Mesothelial cell of epicardium (in vitro differentiated cells): Measurements from ENCODE around the gene RABGGTB. TPM values are rescaled to one million over a fixed set of nuclear protein-coding genes. Genes with fewer than 3 reads are reported as not detected.
"Not testable (repeated sequence)": the region's sequence is repeated elsewhere in the genome, so short reads cannot be mapped to it uniquely, and the experiment has no call there.

Experiments used
- DNase-seq, 2 experiments: peaks; one replicate each; pipeline ENCODE4 v3.0.0; 2021; ENCODE audit warnings: low spot score in 2 of 2; ENCODE audit not compliant: unreplicated experiment in 2 of 2
- H3K27ac Mint-ChIP-seq: 2 replicates; pipeline ENCODE4 v1.8.0; 2021; ENCODE audit warnings: mixed read lengths
- H3K27me3 Mint-ChIP-seq: 2 replicates; pipeline ENCODE4 v1.8.0; 2021; ENCODE audit warnings: low read depth, mixed read lengths
- H3K36me3 Mint-ChIP-seq: 2 replicates; pipeline ENCODE4 v1.8.0; 2021; ENCODE audit warnings: mixed read lengths
- H3K4me1 Mint-ChIP-seq: 2 replicates; pipeline ENCODE4 v1.8.0; 2021; ENCODE audit warnings: mixed read lengths
- H3K4me3 Mint-ChIP-seq: 2 replicates; pipeline ENCODE4 v1.8.0; 2021; ENCODE audit warnings: mild to moderate bottlenecking, moderate library complexity, mixed read lengths
- H3K9me3 Mint-ChIP-seq: 2 replicates; pipeline ENCODE4 v1.8.0; 2021; ENCODE audit warnings: mixed read lengths
- total RNA-seq: library from RNA; stranded (reverse); gene quantifications from 3 replicates; pipeline ENCODE4 v1.2.1, GENCODE V29; 2021
- TF ChIP-seq, protein P1 (sequence below): fragments of 200-600 bp; sonication (generic); IDR thresholded peaks from one replicate; pipeline ENCODE4 v1.5.0; 2021; ENCODE audit warnings: antibody characterized with exemption; ENCODE audit not compliant: unreplicated experiment

RABGGTB gene
- total RNA-seq, 1 donor from 2014 or later: 88.9 TPM

DNA sequence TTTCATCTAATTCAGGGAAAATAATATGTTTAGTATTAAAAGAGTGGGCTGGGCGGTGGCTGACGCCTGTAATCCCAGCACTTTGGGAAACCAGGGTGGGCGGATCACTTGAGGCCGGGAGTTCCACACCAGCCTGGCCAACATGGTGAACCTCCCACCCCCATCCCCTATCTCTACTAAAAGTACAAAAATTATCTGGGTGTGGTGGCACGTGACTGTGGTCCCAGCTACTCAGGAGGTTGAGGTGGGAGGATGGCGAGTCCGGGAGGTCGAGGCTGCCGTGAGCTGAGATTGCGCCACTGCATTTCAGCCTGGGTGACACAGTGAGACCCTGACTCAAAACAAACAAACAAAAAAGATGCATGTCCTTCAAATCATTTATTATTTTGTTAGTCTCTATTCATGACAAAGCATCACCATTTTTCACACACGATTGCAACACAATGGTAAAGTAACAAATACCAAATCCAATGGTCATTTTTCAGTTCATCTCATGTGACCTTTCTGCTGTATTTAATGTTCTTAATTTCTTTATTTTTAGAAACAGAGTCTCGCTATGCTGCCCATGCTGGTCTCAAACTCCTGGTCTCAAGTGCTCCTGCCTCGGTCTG lies 11.7 kb downstream of the RABGGTB start:
- Mint-ChIP-seq H3K4me1 (no peaks in the 10 kb centered on the region), H3K9me3 (no peaks in the 10 kb centered on the region), H3K27me3 (no peaks in the 10 kb centered on the region), H3K27ac (no peak overlapping the region), H3K36me3 (peaks cover 34% of the 10 kb centered on the region), H3K4me3 (no peak overlapping the region)
- TF ChIP-seq, protein P1, sequence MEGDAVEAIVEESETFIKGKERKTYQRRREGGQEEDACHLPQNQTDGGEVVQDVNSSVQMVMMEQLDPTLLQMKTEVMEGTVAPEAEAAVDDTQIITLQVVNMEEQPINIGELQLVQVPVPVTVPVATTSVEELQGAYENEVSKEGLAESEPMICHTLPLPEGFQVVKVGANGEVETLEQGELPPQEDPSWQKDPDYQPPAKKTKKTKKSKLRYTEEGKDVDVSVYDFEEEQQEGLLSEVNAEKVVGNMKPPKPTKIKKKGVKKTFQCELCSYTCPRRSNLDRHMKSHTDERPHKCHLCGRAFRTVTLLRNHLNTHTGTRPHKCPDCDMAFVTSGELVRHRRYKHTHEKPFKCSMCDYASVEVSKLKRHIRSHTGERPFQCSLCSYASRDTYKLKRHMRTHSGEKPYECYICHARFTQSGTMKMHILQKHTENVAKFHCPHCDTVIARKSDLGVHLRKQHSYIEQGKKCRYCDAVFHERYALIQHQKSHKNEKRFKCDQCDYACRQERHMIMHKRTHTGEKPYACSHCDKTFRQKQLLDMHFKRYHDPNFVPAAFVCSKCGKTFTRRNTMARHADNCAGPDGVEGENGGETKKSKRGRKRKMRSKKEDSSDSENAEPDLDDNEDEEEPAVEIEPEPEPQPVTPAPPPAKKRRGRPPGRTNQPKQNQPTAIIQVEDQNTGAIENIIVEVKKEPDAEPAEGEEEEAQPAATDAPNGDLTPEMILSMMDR: no peak
- no peak for DNase-seq

GRCh38 chr1:75801480-75801879 lies 15.4 kb downstream of the RABGGTB start:
- H3K4me3 Mint-ChIP-seq, H3K27ac Mint-ChIP-seq, H3K27me3 Mint-ChIP-seq, H3K4me1 Mint-ChIP-seq, H3K9me3 Mint-ChIP-seq, DNase-seq: not testable (repeated sequence)
- H3K36me3 Mint-ChIP-seq: peaks cover 12% of the 10 kb centered on the region

- no peaks in the 10 kb centered on the region for H3K27me3 Mint-ChIP-seq
- H3K9me3 Mint-ChIP-seq: no peaks in the 10 kb centered on the region
- TF ChIP-seq, protein P1: no peak
- H3K36me3 Mint-ChIP-seq: no peaks in the 10 kb centered on the region
- H3K27ac Mint-ChIP-seq: no peak overlapping the region
- no peak overlapping the region for H3K4me3 Mint-ChIP-seq
- no peak for DNase-seq
- H3K4me1 Mint-ChIP-seq: no peaks in the 10 kb centered on the region
Measured at GRCh38 chr1:75808921-75809320, 22.9 kb downstream of the RABGGTB start.

DNA sequence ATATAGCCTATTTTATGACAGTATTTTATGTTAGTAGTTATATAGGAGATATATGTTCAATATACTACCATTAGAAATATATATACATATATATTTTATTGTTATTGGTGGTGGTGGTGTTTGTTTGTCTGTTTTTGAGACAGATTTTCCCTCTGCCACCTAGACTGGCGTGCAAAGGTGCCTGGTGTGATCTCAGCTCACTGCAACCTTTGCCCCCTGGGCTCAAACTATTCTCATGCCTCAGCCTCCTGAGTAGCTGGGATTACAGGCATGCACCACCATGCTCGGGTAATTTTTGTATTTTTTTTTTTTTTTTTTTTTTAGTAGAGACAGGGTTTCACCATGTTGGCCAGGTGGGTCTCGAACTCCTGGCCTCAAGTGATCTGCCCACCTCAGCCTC lies 24.1 kb downstream of the RABGGTB start:
- H3K27me3 Mint-ChIP-seq, H3K4me1 Mint-ChIP-seq, H3K27ac Mint-ChIP-seq, DNase-seq, H3K4me3 Mint-ChIP-seq, H3K9me3 Mint-ChIP-seq, H3K36me3 Mint-ChIP-seq: not testable (repeated sequence)

DNA sequence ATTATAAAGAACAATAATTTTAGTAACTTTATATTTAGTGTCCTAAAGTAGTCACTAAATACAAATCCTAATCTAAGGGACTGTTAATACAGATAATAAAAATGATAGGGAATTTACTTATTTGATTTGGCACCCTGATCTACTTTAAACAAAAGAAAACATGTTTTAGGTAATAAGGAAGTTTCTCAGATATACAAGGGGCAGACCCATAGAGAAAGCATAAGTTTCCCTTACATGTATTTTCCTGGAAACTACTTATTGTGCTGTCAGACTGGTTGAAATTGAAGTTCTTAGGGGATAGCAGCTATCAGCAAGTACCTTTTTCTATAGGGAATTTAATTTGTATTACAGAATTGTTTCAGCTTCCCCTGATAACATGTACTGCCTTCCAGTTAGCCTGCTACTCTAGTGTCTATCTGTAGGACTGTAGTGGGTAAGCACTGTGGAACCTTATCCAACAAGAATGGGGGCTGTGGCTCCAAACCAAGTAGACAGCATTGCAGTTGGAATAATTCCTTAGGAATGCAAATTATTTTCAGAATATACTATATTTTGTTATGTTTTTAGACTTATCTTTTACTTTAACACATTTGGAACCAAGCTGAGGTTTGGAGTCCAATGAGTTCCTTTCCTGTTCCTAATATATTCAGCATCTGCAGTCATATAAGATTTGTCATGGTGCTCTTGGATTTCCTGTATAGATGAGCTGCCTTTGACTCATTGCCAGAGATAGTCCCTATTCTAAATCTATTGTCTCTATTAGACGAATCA lies 25.3 kb downstream of the RABGGTB start:
- no peaks in the 10 kb centered on the region for H3K27me3 Mint-ChIP-seq
- H3K27ac Mint-ChIP-seq: no peak overlapping the region
- no peaks in the 10 kb centered on the region for H3K9me3 Mint-ChIP-seq
- DNase-seq: no peak
- H3K4me3 Mint-ChIP-seq: no peak overlapping the region
- TF ChIP-seq, protein P1: no peak
- no peaks in the 10 kb centered on the region for H3K36me3 Mint-ChIP-seq
- H3K4me1 Mint-ChIP-seq: no peaks in the 10 kb centered on the region

DNA sequence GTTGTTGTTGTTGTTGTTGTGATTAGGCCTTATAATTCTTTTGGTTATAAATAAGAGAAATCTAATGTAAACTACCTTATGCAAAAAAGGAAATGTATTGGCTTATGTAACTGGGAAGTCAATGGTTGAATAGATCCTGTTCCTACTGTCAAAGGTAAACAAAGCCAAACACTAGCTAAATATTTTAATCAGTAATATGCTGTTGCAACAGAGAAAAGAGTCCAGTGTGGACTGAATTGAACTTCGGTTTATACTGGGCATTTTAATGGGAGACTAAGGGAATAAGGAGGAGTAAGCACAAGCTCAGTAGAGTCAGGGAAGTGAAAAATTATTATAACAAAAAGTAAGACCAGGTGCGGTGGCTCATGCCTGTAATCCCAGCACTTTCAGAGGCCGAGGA lies 26.0 kb downstream of the RABGGTB start:
- H3K4me3 Mint-ChIP-seq: no peak overlapping the region
- TF ChIP-seq, protein P1: no peak
- H3K9me3 Mint-ChIP-seq: no peaks in the 10 kb centered on the region
- no peaks in the 10 kb centered on the region for H3K27me3 Mint-ChIP-seq
- H3K4me1 Mint-ChIP-seq: no peaks in the 10 kb centered on the region
- no peaks in the 10 kb centered on the region for H3K36me3 Mint-ChIP-seq
- no peak overlapping the region for H3K27ac Mint-ChIP-seq
- no peak for DNase-seq

DNA sequence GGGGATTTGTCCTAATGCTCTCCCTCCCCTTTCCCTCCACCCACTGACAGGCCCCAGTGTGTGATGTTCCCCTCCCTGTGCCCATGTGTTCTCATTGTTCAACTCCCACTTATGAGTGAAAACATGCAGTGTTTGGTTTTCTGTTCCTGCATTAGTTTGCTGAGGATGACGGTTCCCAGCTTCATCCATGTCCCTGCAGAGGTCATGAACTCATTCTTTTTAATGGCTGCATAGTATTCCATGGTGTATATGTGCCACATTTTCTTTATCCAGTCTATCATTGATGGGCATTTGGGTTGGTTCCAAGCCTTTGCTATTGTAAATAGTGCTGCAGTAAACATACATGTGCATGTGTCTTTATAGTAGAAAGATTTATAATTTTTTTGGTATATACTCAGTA lies 37.5 kb downstream of the RABGGTB start:
- not testable (repeated sequence) for H3K4me3 Mint-ChIP-seq, DNase-seq, H3K4me1 Mint-ChIP-seq, H3K27me3 Mint-ChIP-seq, H3K27ac Mint-ChIP-seq, H3K36me3 Mint-ChIP-seq
- H3K9me3 Mint-ChIP-seq: peaks cover 15% of the 10 kb centered on the region
